OCI-LY7 (cell line): Measurements from ENCODE around the gene EPHB1. TPM values are rescaled to one million over a fixed set of nuclear protein-coding genes. Genes with fewer than 3 reads are reported as not detected.

ENCODE experiments used
- BruUV-seq: library from RNA; stranded (reverse); fragments of 400-500 nt; replicated peaks from 2 replicates; lab custom pipeline; 2021; lab: Mats Ljungman, UMichigan
- CTCF ChIA-PET: fragments of 300-600 bp; sonication (Branson Sonifier 250); formaldehyde crosslinking; loops from one replicate; lab custom pipeline; 2022; ENCODE audit warnings: antibody characterized with exemption; ENCODE audit not compliant: unreplicated experiment; lab: Charles Lee
- POLR2A ChIA-PET: fragments of 300-600 bp; sonication (Branson Sonifier 250); formaldehyde crosslinking; loops from one replicate; lab custom pipeline; 2022; ENCODE audit warnings: antibody characterized with exemption; lab: Charles Lee
- DNase-seq: peaks from one replicate; pipeline ENCODE4 v3.0.0-alpha.2; 2015; ENCODE audit warnings: low spot score
- H2AFZ ChIP-seq: fragments of 200-600 bp; sonication (generic), shearing (Covaris generic); 2 replicates; pipeline ENCODE4 v1.6.1; 2014; ENCODE audit warnings: mild to moderate bottlenecking, antibody characterized with exemption, low read length, moderate library complexity
- H3K27ac ChIP-seq: fragments of 200-600 bp; sonication (generic); 2 replicates; pipeline ENCODE4 v1.5.1; 2014; ENCODE audit warnings: mixed run types, low read depth, mild to moderate bottlenecking, moderate library complexity, low read length, inconsistent platforms; ENCODE audit not compliant: poor library complexity, severe bottlenecking
- H3K36me3 ChIP-seq: fragments of 200-600 bp; sonication (generic); 2 replicates; pipeline ENCODE4 v1.6.1; 2014; ENCODE audit warnings: mild to moderate bottlenecking, antibody characterized with exemption, low read length, moderate library complexity, mixed read lengths; ENCODE audit not compliant: insufficient read depth
- H3K4me1 ChIP-seq: fragments of 200-600 bp; sonication (generic); 2 replicates; pipeline ENCODE4 v1.5.1; 2014; ENCODE audit warnings: mild to moderate bottlenecking, low read length; ENCODE audit not compliant: insufficient read depth, poor library complexity, severe bottlenecking
- H3K4me2 ChIP-seq: fragments of 200-600 bp; sonication (generic); 2 replicates; pipeline ENCODE4 v1.6.1; 2014; ENCODE audit warnings: mild to moderate bottlenecking, low read length
- H3K4me3 ChIP-seq: fragments of 200-600 bp; sonication (generic); 2 replicates; pipeline ENCODE4 v1.5.1; 2014; ENCODE audit warnings: mild to moderate bottlenecking, low read depth, low read length; ENCODE audit not compliant: poor library complexity, severe bottlenecking
- H3K79me2 ChIP-seq: fragments of 200-600 bp; sonication (generic); 2 replicates; pipeline ENCODE4 v1.6.1; 2016; ENCODE audit warnings: low read depth, mild to moderate bottlenecking, low read length, moderate library complexity, mixed read lengths; ENCODE audit not compliant: insufficient read depth
- H3K9me2 ChIP-seq: fragments of 200-600 bp; sonication (generic); 2 replicates; pipeline ENCODE4 v1.6.1; 2016; ENCODE audit warnings: mild to moderate bottlenecking, low read length, mixed read lengths; ENCODE audit not compliant: insufficient read depth
- H3K9me3 ChIP-seq: fragments of 200-600 bp; sonication (generic); 2 replicates; pipeline ENCODE4 v1.6.1; 2014; ENCODE audit warnings: mild to moderate bottlenecking, mixed run types, low read length, mixed read lengths
- H4K20me1 ChIP-seq: fragments of 200-600 bp; sonication (generic); 2 replicates; pipeline ENCODE4 v1.6.1; 2014; ENCODE audit warnings: mild to moderate bottlenecking, antibody characterized with exemption, low read length, moderate library complexity, mixed read lengths; ENCODE audit not compliant: insufficient read depth
- EZH2phosphoT487 ChIP-seq: fragments of 200-600 bp; sonication (generic); IDR thresholded peaks from 2 replicates; pipeline ENCODE4 v1.6.1; 2018; ENCODE audit warnings: low read depth, borderline replicate concordance, mild to moderate bottlenecking, mixed run types, antibody characterized with exemption, low read length, moderate library complexity, mixed read lengths
- intact Hi-C: fragments of 100-400 bp; cut with micrococcal nuclease; formaldehyde crosslinking; loops from one replicate; pipeline ENCODE4 v1.10.0; 2022; ENCODE audit not compliant: unreplicated experiment
- total RNA-seq, 2 experiments: library from RNA; depleted of rRNA in 1 of 2; stranded (reverse); fragments of >200 nt in 1 of 2; shearing (Covaris generic) in 1 of 2; gene quantifications; 2 replicates each; pipeline ENCODE4 v1.2.3, GENCODE V29; 2014 to 2022
- TF ChIP-seq, protein P1 (sequence below): fragments of 200-600 bp; sonication (generic); conservative IDR thresholded peaks from 2 replicates; pipeline ENCODE4 v1.5.1; 2014; ENCODE audit warnings: mild to moderate bottlenecking, antibody characterized with exemption, low read length, moderate library complexity, mixed read lengths

EPHB1 gene
- total RNA-seq, 2 experiments from 2014 or later: 0.54 to 1.3 TPM

DNA sequence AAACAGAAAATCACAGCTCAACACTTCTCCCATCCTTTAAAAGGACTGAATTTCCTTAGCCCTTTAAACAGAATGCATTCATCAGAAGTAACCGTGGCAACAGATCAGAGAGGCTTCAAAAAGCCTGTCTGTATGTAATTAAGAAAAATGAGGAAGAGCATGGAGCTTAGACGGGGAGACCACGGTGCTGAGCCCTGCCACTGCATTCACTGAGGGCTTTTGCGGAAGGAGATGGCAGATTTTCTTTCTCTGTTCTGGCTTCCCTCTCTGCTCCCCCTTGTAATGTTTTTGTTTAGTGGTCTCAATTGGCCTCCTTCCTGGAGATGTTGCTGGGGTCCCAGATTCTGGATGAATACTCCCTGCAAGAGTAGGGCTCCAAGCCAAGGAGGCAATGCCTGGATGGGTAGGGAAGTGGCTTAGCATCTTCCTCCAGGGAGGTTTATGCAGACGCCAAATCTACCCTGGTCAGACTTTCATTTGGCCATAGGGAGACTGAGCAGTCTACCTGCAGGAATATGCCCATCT, 332.9 kb downstream of the EPHB1 start:
- Histone ChIP-seq H3K36me3 (no peaks in the 10 kb centered on the region), H3K27ac (no peak overlapping the region), H3K4me2 (no peak overlapping the region), H3K9me3 (no peaks in the 10 kb centered on the region), H3K4me3 (no peak overlapping the region), H4K20me1 (no peaks in the 10 kb centered on the region), H2AFZ (no peak overlapping the region), H3K9me2 (no peaks in the 10 kb centered on the region), H3K79me2 (no peaks in the 10 kb centered on the region), H3K4me1 (no peaks in the 10 kb centered on the region)
- BruUV-seq: no TSS peak
- ChIA-PET POLR2A (no interaction called here), CTCF (no interaction called here)
- TF ChIP-seq EZH2phosphoT487: no peak
- TF ChIP-seq, protein P1, sequence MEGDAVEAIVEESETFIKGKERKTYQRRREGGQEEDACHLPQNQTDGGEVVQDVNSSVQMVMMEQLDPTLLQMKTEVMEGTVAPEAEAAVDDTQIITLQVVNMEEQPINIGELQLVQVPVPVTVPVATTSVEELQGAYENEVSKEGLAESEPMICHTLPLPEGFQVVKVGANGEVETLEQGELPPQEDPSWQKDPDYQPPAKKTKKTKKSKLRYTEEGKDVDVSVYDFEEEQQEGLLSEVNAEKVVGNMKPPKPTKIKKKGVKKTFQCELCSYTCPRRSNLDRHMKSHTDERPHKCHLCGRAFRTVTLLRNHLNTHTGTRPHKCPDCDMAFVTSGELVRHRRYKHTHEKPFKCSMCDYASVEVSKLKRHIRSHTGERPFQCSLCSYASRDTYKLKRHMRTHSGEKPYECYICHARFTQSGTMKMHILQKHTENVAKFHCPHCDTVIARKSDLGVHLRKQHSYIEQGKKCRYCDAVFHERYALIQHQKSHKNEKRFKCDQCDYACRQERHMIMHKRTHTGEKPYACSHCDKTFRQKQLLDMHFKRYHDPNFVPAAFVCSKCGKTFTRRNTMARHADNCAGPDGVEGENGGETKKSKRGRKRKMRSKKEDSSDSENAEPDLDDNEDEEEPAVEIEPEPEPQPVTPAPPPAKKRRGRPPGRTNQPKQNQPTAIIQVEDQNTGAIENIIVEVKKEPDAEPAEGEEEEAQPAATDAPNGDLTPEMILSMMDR: no peak
- DNase-seq: no peak
- intact Hi-C loops: no loop called here

DNA sequence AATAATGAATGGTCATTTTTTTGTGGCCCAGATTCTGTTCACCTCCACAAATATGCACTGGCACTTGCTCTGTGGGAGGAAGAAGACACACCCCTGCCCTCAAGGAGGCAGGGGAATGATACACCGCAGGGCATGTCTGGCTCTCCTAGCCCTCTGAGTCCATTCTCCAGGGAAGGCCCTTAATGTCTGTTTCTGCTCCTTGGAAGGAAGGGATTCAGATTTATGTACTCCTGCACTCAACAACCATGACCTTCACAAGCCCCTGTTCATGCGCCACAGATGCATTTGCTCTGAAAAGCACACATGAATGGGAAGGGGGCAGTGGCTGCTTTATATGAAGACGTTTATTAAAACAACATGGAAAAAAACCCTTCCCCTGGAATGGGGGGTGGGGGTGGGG, 333.8 kb downstream of the EPHB1 start:
- intact Hi-C loops: no loop called here
- Histone ChIP-seq H3K27ac (no peak overlapping the region), H3K4me2 (no peak overlapping the region), H3K9me2 (no peaks in the 10 kb centered on the region), H3K9me3 (no peaks in the 10 kb centered on the region), H2AFZ (no peak overlapping the region), H3K79me2 (no peaks in the 10 kb centered on the region), H3K4me1 (no peaks in the 10 kb centered on the region), H3K36me3 (no peaks in the 10 kb centered on the region), H4K20me1 (no peaks in the 10 kb centered on the region), H3K4me3 (no peak overlapping the region)
- CTCF ChIA-PET: no interaction called here
- DNase-seq: no peak
- BruUV-seq: no TSS peak
- TF ChIP-seq, protein P1: no peak
- TF ChIP-seq EZH2phosphoT487: no peak
- POLR2A ChIA-PET: no interaction called here

DNA sequence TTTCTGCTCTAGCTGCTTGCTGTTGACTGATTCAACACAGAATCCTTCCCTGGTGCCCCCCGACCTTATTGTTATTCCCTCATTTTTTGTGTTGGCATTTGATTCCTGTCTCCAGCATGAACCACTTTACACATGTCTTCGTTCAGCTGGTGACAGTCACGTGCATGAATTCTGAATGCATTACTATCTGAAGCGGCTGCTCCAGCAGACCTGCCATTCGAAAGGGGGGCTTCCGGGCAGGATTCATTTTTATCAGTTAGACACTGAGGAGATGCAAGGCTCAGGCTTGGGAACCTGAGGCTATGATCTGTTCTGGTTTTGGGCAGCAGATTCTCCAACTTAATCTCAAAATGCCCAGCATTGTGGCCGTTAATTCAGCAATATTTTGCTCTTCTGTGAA, 336.2 kb downstream of the EPHB1 start:
- no peak for TF ChIP-seq EZH2phosphoT487
- TF ChIP-seq, protein P1: no peak
- Histone ChIP-seq H4K20me1 (no peaks in the 10 kb centered on the region), H3K27ac (no peak overlapping the region), H3K36me3 (no peaks in the 10 kb centered on the region), H3K4me1 (no peaks in the 10 kb centered on the region), H2AFZ (no peak overlapping the region), H3K79me2 (no peaks in the 10 kb centered on the region), H3K4me3 (no peak overlapping the region), H3K4me2 (no peak overlapping the region), H3K9me3 (no peaks in the 10 kb centered on the region), H3K9me2 (no peaks in the 10 kb centered on the region)
- no peak for DNase-seq
- ChIA-PET POLR2A (no interaction called here), CTCF (no interaction called here)
- BruUV-seq: no TSS peak
- intact Hi-C loops: no loop called here
